Raji (cell line): ENCODE data around the gene ZNF254.

Experiments used
- POLR2A ChIP-seq: IDR thresholded peaks from 2 replicates; pipeline ENCODE4 v1.6.1; 2011; ENCODE audit warnings: low read depth, low read length, control low read depth; ENCODE audit not compliant: insufficient read depth

Gene ZNF254

DNA sequence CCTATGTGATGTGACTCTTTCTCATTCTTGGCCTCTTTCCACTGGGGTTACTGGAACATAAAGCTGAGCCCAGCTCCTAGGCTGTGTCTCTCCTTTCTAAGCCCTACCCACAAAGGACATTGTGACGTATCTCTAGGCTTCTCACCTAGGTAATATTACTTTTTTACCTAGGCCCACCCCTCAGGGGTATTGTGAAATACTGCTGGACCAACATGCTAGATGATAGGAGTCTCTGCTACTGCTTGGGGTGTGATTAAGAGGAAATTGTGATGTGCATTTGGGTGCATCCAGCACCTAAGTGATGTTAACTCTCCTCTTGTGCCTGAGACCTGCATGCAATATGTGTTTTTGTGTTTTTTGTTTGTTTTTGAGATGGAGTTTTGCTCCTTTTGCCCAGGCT lies 22.8 kb upstream of the ZNF254 start:
- no peak for TF ChIP-seq POLR2A

DNA sequence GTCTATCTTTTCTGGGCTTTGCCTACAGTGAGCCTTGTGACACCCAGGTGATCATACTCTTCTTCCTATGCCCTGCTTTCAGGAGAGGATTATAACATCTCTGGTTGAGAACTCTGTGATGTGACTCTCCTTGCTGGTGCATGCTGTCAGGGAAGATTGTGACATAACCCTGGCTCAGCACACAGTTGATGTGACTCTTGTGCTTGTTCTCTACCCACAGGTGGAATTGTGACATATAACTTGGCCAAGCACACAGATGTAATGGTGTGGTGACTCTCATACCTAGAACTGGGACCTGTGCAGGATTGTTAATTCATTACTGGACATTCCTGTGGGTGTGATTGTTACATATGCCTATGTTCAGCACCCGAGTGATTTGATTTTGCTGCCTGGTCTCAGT lies 21.7 kb upstream of the ZNF254 start:
- TF ChIP-seq POLR2A = no peak

DNA sequence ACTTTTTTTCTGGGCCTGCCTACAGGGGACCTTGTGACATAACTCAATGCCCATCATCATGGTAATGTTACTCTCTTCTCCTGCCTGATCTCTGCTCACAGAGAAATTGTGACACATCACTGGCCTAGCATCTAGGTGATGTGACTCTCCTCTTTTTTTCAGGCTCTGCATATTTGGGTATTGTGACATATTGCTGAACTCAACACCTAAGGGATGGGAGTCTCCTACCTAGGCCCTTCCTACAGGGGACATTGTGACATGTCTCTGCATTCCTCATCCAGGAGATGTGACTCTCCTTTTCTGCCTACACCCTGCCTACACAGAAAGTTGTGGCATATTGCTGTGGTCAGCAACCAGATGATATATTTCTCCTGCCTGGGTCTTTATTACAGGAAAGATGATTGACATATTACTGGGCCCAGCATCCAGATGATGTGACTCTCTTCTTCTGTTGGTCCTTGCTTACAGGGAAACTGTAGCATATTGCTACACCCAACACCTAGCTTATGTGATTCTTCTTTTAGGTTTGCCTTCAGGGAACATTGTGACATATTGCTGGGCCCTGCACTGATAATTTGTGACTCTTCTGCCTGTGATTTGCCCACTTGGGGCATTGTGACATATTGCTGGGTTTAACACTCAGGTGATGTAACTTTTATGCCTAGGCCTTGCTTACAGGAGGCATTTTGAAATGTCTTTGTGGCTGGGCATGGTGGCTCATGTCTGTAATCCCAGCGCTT lies 21.0 kb upstream of the ZNF254 start:
- no peak for TF ChIP-seq POLR2A

DNA sequence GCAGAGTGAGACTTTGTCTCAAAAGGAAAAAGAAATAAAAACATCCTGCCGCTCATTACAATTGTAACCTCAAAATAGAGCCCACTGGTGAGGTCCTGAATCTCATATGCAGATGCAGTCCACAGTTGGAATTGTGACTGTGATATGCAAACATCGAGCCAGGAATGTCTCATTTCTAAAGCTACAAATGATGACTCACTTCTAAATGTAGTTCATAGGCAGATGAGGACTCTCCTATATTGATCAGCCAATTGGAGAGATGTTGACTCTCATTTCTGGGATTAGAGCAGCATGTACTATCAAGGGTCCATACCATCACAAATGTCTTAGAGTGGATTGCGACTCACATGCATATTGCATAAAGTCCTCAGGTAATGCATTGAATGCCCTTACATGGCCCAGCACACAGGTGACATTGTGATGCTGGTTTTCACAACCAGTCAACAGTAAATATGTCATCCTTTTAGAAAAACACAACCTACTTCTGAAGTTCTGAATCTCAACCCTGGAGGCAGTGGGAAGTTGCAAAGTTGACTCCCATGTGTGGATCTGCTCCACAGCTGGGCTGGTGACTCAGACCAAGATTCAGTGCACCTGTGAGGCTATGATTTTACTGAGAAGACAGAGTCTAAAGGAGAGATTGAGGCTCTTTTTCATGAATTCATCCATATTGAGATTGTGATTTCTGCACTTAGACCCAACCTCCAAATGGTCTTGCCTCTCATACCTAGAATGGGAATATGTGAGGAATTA lies 16.9 kb upstream of the ZNF254 start:
- TF ChIP-seq POLR2A = no peak

DNA sequence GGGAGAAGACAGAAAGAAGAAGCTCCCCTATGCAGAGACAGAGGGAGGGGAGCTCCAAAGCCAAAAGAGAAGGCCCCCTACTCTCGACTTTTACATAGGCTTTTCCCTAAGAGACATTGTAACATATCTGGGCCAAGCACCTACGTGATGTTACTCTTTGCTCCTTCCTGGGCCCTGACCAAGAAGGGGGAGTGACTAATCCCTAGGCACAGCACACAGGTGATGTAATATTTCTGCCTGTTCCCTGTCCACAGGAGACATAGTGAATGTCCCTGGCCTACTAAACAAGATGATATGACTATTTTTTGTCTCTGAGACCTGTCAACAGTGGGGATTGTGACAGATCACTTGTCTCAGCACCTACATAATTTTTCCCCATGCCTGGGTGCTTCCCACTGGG lies 15.9 kb upstream of the ZNF254 start:
- TF ChIP-seq POLR2A = no peak

DNA sequence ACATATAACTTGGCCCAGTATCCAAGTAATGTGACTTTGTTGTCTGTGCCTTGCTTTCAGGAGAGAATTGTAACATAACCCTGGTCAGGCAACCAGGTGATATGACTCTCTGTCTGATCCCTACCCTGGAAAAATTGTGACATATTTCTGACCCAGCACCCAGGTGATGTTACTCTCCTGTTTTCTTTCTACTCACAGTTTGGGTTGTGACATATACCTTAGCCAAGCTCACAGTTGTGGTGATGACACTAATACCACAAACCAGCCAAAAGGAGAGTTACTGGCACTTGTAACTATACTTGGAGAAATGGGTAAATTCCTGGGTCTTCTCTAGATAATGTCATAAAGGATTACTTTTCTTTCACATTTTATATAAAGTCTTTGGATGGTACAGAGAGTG lies 14.3 kb upstream of the ZNF254 start:
- no peak for TF ChIP-seq POLR2A

DNA sequence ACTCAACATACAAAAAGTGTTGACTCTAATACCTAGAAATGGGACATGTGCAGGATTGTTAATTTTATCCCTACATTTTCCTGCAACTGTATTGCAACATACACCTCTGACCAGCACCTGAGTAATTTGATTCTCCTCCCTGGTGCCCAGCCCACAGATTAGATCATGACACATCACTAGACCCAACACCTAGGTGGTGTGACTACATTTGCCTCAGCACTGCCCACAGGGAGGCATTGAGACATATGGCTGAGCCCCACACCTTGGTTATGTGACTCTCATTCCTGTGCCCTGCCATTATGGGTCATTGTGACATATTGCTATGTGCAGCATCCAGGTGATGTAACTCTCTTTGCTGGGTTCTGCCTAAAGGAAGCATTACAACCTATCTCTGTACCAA lies 13.2 kb upstream of the ZNF254 start:
- no peak for TF ChIP-seq POLR2A

DNA sequence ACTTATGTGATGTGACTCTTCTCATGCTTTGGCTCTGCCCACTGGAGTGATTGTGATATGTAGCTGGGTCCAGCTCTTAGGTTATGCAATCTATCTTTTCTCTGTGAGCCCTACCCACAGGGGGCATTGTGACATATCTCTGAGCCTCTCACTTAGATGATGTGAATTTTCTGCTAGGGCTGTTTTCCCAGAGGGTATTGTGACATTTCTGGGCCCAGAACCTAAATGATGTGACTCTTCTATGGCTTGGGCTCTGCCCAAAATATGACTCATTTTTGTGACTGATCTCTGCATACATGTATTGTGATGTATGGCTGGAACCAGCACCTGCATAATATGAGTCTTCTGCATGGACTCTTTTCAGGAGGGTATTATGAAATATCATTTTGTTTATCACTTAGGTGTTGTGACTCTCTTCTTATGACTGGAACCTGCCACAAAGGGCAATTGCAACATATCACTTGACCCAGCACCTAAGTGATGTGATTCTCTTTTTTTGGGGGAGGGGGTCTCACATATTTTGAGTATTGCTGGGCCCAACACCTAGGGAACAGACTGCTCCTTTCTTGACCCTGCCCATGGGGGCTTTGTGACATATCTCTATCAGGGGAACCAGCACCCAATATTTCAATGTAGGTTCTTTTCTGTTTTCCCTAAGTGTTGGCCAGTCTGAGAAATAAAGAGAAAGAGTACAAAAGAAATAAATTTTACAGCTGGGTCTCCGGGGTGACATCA lies 12.1 kb upstream of the ZNF254 start:
- TF ChIP-seq POLR2A = no peak

DNA sequence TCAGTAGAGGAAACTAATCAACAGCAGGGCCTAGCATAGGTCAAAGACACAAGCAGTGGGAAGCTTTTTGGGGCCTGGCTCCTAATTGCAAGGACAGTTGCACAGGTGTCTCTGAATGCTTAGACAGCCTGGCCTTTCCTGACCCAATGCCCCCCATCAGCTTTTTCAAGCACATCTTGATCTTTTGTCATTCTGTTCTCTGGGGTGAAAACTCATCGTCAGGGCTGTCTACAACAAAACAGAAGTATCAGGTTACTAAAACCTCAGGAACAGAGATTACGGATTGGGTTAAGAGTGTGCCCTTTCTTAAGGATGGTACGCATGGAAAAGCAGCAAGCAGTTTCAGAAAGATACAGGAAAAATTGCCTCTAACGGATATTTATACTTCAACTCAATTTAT lies 8.3 kb upstream of the ZNF254 start:
- no peak for TF ChIP-seq POLR2A

DNA sequence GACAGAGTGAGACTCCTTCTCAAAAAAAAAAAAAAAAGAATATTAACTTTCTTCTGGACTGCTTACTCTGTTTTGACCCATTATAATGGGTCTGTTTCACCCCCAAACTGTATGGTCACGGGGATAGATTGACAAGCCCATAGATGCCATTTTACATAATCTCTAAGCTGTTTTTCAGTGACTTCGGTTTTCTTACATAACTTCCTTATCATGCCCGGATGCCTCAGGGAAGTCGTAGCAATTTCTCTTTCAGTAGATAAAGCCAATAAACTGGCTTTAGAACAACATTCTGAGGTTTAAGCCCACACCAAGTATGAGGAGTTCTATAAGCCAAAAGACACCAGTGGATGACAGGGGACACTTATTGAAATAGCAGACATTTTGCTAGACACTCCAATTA lies 5.9 kb upstream of the ZNF254 start:
- TF ChIP-seq POLR2A = no peak

DNA sequence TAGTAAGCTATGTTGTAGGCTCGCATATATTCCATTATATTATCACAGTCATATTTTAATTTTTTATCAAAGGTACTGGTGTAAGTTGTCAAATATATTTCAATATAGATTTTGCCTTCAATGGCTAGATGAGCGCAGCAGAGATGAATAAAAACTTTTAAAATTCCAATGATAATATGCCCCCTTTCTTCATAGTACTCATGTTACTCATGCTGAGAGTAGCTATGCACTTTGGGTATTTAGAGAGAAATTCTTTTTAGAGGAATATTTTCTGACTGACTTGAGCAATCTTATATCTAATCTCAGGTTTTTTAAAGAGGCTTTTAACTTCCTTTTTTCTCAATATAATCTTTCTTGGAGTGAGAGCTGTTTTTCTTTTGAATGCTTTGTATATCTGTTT lies 11.4 kb downstream of the ZNF254 start:
- no peak for TF ChIP-seq POLR2A

DNA sequence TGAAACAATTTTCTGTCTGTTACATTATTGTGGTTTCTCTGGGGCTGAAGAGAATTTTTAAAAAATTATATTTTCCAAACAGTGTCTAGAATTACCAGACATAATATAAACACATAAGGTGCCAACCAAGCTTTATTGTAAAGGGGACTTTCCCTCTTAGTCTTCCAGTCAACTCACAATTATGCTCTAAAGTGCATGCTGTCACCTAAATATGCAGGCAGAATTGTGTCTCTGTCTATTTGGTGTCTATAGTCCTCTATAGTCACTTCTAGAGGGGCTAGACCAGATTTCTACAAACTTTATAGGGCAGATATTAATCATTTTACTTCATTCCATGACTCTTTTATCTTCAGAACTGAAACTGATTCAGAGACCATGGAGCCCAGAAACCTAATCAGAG lies 12.8 kb downstream of the ZNF254 start:
- TF ChIP-seq POLR2A = no peak

DNA sequence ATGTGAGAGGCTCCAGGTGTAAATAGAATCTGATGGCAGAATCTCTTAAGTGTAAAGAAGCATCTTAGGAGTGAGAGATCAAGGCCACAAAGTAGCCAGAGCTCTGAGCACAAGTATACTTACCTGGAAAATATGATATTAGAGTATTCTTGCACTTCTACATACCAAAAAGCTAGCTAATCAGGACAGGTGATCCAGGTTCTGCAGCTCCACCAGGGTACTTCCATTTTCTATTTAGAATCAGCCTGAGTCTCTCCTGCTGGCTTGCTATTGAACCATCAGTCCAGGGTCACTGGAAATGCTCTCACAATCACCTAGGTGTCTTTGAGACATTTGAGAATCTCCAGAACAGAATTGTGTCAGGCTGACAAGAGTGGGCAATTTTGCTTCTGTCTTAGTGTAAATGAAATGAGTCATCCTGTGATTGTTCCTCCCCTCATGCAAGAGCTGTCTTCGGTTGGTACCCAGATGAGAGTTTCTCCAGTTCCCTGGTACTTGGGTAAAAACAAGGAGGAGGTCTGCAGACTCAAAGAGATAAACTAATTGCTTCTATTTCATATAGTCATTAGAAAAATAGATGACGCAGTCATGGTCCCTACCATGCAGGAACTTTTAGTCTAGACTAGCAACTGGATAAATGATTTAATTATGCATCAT lies 14.6 kb downstream of the ZNF254 start:
- no peak for TF ChIP-seq POLR2A

DNA sequence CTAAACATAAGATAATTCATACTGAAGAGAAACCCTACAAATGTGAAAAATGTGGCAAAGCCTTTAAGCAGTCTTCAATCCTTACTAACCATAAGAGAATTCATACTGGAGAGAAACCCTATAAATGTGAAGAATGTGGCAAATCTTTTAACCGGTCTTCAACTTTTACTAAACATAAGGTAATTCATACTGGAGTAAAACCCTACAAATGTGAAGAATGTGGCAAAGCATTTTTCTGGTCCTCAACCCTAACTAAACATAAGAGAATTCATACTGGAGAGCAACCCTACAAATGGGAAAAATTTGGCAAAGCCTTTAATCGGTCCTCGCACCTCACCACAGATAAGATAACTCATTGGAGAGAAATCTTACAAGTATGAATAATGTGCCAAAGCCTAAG lies 40.6 kb downstream of the ZNF254 start:
- no peak for TF ChIP-seq POLR2A

DNA sequence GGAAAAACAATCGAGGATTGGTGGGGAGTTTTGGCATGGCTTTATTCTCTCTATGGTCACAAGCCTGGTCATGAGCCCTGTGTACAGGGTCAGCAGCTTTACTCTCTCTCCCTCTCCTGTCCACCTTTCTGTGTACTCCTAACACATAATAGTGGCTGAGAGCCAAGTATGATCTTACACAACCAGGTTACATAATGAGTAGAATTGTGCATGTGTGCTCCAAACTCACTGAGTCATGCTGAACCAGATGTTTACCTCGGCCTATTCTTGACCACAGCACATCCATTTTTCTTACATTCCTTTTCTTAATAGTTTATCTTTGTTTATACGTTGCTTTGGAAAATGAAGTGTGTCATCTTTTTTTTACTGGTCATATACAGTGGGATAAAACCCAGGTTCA lies 53.1 kb downstream of the ZNF254 start:
- no peak for TF ChIP-seq POLR2A
